HEK293T (cell line): ENCODE results near the gene NOMO2.
"Not testable (repeated sequence)": the region's sequence is repeated elsewhere in the genome, so short reads cannot be mapped to it uniquely, and the experiment has no call there.

Source experiments
- CTCF ChIA-PET: fragments of 350-600 bp; formaldehyde crosslinking; extraction: SDS; loops from one replicate; lab custom pipeline; 2021; ENCODE audit warnings: antibody characterized with exemption, inconsistent platforms; lab: Yijun Ruan, JAX
- POLR2A ChIA-PET: fragments of 350-600 bp; formaldehyde crosslinking; extraction: SDS; loops from one replicate; lab custom pipeline; 2020; ENCODE audit warnings: antibody characterized with exemption, inconsistent platforms; lab: Yijun Ruan, JAX
- DNase-seq: peaks from one replicate; pipeline ENCODE4 v3.0.0; 2012; ENCODE audit warnings: mixed read lengths; ENCODE audit errors: extremely low spot score

The NOMO2 gene

DNA sequence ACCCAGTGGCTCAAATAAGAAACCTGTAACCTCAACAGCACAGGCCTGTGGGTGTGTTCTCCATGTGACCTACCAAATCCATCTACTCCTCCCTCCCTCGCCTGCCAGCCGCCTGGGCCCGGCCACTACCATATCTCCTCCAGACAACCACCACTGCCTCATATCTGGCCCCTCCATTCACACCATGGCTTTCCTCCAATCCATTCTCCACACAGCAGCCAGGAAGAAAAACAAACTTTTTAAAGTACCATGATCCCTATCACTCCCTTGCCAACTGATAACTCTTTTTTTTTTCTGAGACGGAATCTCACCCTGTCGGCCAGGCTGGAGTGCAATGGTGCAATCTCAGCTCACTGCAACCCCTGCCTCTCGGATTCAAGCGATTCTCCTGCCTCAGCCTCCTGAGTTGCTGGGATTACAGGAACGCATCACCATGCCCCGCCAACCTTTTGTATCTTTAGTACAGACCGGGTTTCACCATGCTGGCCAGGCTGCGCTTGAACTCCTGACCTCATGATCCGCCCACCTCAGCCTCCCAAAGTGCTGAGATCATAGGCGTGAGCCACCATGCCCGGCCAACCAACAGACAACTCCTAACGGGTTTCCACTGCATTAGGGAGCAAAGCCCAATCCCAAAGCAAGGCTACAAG lies 26.3 kb downstream of the NOMO2 start:
- CTCF ChIA-PET = not testable (repeated sequence)

DNA sequence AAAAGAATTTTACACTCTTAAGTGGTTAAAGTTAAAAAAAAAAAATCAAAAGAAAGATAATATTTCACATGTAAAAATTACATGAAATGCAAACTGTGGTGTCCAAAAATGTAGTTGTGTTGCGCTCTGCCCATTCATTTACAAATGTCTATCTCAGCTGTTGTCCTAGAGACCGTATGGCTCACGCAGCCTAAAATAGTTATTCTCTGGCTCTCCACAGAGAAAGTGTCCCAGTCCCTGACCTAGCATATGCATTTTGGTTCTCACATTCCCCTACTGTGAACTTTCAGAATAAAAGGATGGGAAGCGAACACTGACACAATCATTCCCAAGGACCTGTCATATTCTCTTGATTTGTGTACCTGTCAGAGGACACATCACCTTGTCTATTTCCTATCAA lies 27.6 kb downstream of the NOMO2 start:
- POLR2A ChIA-PET, CTCF ChIA-PET, DNase-seq: not testable (repeated sequence)

More for the DNA sequence above, 26.3 kb downstream of the NOMO2 start:
- POLR2A ChIA-PET, DNase-seq: not testable (repeated sequence)

DNA sequence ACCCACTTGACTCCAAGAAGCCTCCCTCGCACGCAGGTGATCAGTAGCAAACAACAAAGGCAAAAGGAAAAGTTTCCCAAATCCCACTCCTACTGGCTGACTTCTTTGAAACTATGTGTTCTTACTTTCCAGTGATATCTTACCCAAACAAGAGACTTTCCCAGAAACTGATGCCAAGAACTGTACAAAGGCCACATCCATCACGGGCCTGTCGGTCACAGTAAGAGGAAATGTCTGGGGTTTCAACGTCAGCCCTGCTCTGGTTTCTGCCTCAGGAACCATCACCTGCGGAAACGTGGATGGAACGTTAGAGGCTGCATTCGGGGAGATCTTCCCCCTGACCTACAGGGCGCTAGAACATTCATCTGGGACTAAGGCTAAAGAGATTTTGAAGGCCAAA lies 30.6 kb downstream of the NOMO2 start:
- DNase-seq, CTCF ChIA-PET, POLR2A ChIA-PET: not testable (repeated sequence)

DNA sequence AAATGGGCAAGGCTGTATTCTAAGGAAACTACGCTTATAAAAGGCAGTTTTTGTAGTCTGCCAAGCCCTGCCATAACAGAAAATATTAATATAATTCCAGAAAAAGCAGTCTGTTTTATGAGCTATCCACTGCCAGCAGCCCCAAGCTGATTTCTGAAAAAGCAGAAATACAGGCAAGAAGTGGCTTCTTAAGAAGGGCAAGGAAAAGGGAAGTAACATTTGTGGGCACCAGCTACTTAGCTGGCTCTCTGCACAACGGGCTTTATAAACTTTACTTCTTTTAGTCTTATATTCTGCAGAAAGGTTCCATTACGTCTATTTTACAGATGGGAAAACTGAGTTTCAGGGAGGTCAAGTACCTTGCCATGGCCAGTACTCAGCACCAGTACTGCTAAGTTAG lies 31.6 kb downstream of the NOMO2 start:
- DNase-seq, CTCF ChIA-PET, POLR2A ChIA-PET: not testable (repeated sequence)

DNA sequence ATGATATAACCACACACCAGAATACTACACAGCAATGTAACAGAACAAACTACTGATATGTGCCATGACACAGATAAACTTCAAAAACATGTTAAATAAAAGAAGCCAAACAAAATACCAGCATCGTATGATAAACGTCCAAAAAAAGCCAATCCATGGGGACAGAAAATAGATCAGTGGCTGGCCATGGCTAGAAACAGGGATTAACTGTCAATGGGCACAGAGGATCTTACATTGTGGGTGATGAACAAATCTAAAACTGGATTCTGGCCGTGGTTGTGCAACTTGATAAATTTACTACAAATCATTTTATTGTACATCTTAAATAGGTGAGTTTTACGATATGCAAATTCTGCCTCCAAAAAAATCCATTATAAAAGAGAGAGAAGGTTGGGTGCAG lies 35.4 kb downstream of the NOMO2 start:
- DNase-seq, POLR2A ChIA-PET, CTCF ChIA-PET: not testable (repeated sequence)

DNA sequence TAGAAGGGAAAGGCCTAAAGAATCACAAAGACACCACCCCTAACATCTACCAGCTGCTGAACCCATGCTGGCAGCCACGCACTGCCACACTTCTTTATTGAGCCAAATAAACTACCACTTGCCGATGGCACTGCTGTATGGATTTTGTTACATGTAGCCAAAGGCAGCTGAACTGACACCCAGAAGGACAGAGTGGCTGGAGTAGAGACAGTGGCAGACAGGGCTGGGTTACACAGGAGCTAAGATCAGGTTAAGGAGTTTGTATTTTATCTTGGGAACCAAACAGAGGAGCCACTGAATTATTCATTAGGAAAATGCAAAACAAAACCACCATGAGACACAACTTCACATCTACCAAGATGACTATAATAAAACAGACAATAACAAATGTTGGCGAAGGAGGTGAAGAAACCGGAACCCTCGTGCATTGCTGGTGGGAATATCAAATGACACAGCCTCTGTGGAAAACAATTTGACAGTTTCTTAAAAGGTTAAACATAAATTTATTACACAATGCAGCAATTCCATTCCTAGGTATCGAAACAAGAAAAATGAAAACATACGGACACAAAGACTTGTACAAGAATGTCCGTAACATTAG lies 35.9 kb downstream of the NOMO2 start:
- CTCF ChIA-PET, POLR2A ChIA-PET, DNase-seq: not testable (repeated sequence)

DNA sequence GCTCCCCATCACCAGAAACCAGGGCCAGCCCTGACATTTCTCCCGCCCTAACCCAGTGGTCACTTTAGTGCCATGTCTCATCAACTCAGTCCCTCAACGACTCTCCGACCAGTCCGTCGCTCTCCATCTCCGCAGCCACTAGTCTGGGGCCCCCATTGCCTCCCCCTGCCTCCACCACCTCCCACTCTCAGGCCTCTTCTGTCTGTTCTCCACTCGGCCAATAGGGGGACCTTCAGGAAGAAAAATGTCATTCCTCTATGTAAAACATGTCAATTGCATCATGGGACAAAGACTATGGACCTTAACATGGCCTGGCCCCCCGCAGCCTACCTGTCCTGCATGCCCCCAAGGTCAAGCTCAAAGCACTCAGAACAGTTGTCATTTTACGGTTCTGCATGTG lies 39.3 kb downstream of the NOMO2 start:
- POLR2A ChIA-PET, DNase-seq, CTCF ChIA-PET: not testable (repeated sequence)

DNA sequence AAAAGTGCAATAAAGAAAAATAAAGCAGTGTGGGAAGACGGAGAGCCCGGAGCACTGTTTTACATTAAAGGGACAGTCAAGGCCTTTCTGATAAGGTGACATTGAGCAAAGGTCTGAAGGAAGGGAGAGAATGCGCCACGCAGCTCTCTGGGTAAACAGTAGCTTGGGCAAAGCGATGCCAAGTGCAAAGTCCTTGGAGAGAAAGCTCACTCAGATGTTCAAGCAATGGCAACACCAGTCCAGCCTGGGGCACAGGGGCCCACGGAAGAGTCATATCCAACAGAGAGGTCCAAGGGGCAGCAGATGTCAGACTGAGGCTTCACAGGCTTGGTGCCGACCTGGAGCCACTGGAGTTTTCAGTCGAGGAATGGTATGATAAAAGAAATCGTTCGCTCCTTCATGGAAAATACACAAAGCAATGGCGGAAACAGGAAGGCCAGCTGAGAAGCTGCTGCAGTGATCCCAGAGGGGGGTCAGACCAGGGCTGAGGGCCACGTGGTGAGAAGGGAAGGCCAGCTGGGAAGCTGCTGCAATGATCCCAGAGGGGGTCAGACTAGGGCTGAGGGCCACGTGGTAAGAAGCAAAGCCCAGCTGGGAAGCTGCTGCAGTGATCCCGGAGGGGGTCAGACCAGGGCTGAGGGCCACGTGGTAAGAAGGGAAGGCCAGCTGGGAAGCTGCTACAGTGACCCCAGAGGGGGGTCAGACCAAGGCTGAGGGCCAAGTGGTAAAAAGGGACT lies 40.3 kb downstream of the NOMO2 start:
- CTCF ChIA-PET, POLR2A ChIA-PET, DNase-seq: not testable (repeated sequence)

DNA sequence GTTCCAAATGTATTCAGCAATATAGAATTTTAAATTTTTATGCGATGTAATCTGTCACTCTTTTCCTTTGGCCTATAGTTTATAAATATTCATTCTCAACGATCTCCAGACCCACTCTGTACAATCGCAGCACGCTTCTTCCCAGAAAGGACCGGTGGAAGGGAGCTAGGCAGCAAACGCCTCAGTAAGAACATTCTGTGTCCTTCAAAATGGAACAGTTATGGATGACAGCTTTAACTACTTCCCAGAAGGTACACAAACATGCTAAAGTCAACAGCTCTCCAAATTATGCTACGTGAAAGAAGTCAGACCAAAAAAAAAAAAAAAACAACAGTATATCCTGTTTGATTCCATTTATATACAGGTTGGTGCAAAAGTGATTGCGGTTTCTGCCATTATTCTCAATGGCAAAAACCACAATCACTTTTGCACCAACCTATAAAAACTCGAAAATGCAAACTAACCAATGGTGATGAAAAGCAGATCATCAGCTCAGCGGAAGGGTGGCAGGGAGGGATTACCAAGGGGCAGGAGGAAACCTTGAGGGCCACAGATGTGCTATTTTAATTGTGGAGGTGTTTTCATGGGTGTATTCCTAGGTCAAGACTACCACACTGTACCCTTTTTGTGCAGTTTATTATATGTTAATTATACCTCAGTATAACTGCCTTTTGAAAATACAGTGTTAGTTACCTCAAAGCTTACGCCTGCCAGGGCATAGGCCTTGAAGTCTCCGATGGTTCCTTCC lies 43.2 kb downstream of the NOMO2 start:
- POLR2A ChIA-PET = not testable (repeated sequence)

DNA sequence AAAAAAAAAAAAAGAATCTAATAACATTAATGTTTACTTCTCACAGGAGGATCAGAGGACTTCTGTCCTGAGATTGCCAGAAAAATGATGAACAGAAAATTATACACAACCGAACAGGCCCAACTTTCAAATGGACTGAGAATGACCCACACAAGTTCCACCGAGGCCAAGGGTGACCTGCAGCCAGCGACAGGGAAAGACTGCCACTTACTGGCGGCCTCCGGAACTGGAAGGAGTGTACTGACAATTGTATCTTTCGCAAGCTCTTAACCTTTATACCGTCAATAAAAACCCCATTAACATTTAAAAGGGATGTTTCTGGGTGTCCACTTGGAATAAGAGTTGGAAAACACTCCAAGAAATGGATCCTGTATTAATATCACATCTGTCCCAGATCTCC lies 63.5 kb downstream of the NOMO2 start:
- DNase-seq, CTCF ChIA-PET, POLR2A ChIA-PET: not testable (repeated sequence)

More for the DNA sequence above, 43.2 kb downstream of the NOMO2 start:
- CTCF ChIA-PET, DNase-seq: not testable (repeated sequence)

DNA sequence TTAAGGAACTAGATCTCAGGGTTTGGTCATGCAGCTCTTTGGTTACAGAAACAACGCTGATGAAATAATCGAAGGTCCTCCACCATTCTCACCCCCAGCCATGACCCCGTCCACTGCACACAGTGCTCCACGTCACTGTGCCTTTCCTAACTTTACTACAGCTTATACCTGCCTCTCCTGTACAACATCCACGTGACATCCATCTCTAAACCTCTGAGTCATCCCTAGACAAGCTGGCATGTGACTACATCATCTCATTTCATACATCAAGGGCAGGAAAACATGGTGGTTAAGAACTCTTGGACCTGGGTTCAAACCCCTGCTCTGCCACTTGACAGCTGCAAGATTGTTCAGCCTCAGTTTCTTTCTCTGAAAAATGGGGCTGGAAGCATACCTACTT lies 64.9 kb downstream of the NOMO2 start:
- POLR2A ChIA-PET, DNase-seq, CTCF ChIA-PET: not testable (repeated sequence)

DNA sequence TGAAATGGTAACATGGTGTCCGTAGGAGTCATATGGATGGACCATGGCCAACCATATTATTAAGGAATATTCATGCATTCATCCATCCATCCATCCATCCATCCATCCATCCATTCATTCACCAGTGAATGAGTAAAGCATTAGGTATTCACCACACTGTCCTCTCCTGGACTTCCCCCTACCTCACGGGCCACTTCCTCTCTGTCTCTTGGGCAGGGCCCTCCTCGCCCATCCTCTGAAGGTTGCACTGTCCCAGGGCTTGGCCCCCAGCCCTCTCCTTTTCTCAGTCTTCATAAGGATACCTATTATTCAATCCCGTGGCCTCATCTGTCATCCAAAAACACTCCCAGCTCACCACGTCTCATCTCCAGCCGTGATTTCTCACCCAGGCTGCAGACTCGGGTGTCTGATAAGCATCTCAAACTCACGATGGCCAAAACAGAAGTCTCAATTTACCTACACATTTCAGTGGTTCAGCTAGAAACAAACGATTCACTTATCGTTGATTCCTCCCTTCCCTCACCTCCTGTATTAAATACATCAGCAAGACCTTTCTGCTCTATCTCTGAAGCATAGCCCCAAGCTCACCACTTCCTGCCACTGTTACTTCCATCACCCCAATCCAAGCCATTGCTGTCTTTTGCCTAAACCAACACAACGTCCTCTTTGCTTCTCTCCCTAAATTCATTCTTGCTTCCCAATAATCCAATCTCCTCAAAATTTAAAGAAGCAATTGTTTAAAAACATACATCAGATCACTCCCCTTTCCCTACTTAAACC lies 69.6 kb downstream of the NOMO2 start:
- DNase-seq, POLR2A ChIA-PET, CTCF ChIA-PET: not testable (repeated sequence)

DNA sequence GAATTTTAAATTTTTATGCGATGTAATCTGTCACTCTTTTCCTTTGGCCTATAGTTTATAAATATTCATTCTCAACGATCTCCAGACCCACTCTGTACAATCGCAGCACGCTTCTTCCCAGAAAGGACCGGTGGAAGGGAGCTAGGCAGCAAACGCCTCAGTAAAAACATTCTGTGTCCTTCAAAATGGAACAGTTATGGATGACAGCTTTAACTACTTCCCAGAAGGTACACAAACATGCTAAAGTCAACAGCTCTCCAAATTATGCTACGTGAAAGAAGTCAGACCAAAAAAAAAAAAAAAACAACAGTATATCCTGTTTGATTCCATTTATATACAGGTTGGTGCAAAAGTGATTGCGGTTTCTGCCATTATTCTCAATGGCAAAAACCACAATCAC lies 125.9 kb downstream of the NOMO2 start:
- POLR2A ChIA-PET, CTCF ChIA-PET, DNase-seq: not testable (repeated sequence)

DNA sequence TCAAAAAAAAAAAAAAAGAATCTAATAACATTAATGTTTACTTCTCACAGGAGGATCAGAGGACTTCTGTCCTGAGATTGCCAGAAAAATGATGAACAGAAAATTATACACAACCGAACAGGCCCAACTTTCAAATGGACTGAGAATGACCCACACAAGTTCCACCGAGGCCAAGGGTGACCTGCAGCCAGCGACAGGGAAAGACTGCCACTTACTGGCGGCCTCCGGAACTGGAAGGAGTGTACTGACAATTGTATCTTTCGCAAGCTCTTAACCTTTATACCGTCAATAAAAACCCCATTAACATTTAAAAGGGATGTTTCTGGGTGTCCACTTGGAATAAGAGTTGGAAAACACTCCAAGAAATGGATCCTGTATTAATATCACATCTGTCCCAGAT lies 146.1 kb downstream of the NOMO2 start:
- POLR2A ChIA-PET, DNase-seq, CTCF ChIA-PET: not testable (repeated sequence)

DNA sequence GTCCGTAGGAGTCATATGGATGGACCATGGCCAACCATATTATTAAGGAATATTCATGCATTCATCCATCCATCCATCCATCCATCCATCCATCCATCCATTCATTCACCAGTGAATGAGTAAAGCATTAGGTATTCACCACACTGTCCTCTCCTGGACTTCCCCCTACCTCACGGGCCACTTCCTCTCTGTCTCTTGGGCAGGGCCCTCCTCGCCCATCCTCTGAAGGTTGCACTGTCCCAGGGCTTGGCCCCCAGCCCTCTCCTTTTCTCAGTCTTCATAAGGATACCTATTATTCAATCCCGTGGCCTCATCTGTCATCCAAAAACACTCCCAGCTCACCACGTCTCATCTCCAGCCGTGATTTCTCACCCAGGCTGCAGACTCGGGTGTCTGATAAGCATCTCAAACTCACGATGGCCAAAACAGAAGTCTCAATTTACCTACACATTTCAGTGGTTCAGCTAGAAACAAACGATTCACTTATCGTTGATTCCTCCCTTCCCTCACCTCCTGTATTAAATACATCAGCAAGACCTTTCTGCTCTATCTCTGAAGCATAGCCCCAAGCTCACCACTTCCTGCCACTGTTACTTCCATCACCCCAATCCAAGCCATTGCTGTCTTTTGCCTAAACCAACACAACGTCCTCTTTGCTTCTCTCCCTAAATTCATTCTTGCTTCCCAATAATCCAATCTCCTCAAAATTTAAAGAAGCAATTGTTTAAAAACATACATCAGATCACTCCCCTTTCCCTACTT lies 152.2 kb downstream of the NOMO2 start:
- POLR2A ChIA-PET, CTCF ChIA-PET, DNase-seq: not testable (repeated sequence)

DNA sequence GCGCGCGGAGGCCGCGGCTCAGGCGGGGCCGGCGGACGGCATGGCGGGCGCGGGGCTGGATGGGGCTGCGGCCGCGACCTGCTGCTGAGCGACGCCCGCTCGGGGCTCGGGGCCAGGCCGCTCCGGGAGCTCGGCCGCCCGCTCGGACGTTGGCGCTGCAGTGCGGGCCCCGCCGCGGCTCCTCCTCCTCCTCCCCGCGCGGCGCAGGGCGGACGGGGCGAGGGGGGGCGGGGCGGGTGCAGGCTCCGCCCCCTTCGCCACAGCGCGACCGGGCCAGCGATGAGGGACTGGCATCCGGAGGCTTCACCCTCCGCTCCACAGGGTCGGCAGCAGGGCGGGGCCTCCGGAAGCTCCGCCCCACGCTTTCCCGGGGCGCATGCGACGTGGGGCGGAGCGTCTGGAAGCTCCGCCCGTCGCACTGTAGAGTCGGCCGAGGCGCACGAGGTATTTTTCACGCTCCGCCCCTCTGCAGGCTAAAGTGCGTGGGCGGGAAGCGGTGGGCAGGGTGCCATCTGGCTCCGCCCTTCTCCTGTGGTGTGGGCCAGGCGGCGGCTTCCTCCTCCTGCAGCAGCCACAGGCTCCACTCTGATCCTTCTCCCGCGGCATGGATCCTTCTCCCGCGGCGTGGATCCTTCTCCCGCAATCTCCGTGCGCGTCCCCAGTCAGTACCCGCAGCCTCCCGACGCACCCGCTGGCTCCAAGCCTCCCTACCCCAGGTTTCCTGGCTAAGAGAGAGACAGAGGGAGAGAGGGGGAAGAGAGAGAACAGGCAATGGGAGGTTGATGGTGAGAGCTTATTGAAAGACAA lies 159.8 kb downstream of the NOMO2 start:
- POLR2A ChIA-PET, CTCF ChIA-PET, DNase-seq: not testable (repeated sequence)
